Parathyroid adenoma (tissue), 2 donors: ENCODE results near the gene PALM3.
"Not testable (repeated sequence)": the region's sequence is repeated elsewhere in the genome, so short reads cannot be mapped to it uniquely, and the experiment has no call there.

Experiments used
- H2AFZ ChIP-seq: fragments of 300-600 bp; sonication (generic); one replicate; pipeline ENCODE4 v1.7.0; 2017; ENCODE audit warnings: antibody characterized with exemption, mild to moderate bottlenecking
- H3K27ac ChIP-seq: fragments of 300-600 bp; sonication (generic); one replicate; pipeline ENCODE4 v1.7.0; 2017
- H3K27me3 ChIP-seq: fragments of 300-600 bp; sonication (generic); one replicate; pipeline ENCODE4 v1.7.0; 2017; ENCODE audit warnings: low read length; ENCODE audit not compliant: control insufficient read depth, insufficient read depth
- H3K36me3 ChIP-seq: fragments of 300-600 bp; sonication (generic); one replicate; pipeline ENCODE4 v1.7.0; 2017; ENCODE audit warnings: low read length; ENCODE audit not compliant: control insufficient read depth, insufficient read depth
- H3K4me1 ChIP-seq: fragments of 300-600 bp; sonication (generic); one replicate; pipeline ENCODE4 v1.7.0; 2017; ENCODE audit warnings: control low read depth
- H3K4me2 ChIP-seq: fragments of 300-600 bp; sonication (generic); one replicate; pipeline ENCODE4 v1.7.0; 2017; ENCODE audit warnings: low read length
- H3K4me3 ChIP-seq: fragments of 300-600 bp; sonication (generic); one replicate; pipeline ENCODE4 v1.7.0; 2017; ENCODE audit warnings: low read depth, low read length
- H3K79me2 ChIP-seq: fragments of 300-600 bp; sonication (generic); one replicate; pipeline ENCODE4 v1.7.0; 2017; ENCODE audit warnings: control low read depth
- H3K9ac ChIP-seq: fragments of 300-600 bp; sonication (generic); one replicate; pipeline ENCODE4 v1.7.0; 2017; ENCODE audit warnings: mild to moderate bottlenecking
- H3K9me3 ChIP-seq: fragments of 300-600 bp; sonication (generic); one replicate; pipeline ENCODE4 v1.7.0; 2017; ENCODE audit warnings: low read length; ENCODE audit not compliant: control insufficient read depth
- TF ChIP-seq, protein P1 (sequence below): fragments of 300-600 bp; sonication (generic); IDR thresholded peaks from one replicate; pipeline ENCODE4 v1.7.0; 2017; ENCODE audit warnings: antibody characterized with exemption, mild to moderate bottlenecking
- donor health status: primary hyperparathyroidism.

The PALM3 gene

DNA sequence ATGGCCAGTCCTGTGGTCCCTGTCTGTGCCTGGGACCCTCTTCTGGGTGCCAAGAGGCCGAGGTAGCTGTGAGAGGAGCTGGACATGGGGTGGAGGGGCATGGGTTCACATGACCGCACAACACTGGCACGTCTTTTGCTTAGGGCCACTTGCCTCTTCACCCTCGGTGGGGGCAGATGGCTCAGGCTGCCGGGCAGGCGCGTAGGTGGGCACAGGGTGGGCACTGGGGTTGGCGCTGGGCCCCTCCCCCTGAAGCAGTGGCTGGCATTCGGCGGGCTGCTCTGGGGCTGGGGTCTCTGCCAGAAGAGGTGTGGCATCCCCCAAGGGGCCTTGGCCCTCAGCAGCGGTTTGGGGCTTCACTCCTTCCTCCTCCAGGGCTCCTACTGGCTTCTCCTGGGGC lies 8.4 kb downstream of the PALM3 start:
- Histone ChIP-seq H3K9ac (no peak overlapping the region), H3K9me3 (no peaks in the 10 kb centered on the region), H3K27me3 (no peaks in the 10 kb centered on the region), H3K4me3 (no peak overlapping the region), H3K4me2 (no peak overlapping the region), H3K27ac (no peak overlapping the region), H3K36me3 (no peaks in the 10 kb centered on the region), H2AFZ (no peak overlapping the region), H3K79me2 (no peaks in the 10 kb centered on the region), H3K4me1 (no peaks in the 10 kb centered on the region)
- TF ChIP-seq, protein P1, sequence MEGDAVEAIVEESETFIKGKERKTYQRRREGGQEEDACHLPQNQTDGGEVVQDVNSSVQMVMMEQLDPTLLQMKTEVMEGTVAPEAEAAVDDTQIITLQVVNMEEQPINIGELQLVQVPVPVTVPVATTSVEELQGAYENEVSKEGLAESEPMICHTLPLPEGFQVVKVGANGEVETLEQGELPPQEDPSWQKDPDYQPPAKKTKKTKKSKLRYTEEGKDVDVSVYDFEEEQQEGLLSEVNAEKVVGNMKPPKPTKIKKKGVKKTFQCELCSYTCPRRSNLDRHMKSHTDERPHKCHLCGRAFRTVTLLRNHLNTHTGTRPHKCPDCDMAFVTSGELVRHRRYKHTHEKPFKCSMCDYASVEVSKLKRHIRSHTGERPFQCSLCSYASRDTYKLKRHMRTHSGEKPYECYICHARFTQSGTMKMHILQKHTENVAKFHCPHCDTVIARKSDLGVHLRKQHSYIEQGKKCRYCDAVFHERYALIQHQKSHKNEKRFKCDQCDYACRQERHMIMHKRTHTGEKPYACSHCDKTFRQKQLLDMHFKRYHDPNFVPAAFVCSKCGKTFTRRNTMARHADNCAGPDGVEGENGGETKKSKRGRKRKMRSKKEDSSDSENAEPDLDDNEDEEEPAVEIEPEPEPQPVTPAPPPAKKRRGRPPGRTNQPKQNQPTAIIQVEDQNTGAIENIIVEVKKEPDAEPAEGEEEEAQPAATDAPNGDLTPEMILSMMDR: no peak

GRCh38 chr19:14053032-14053431 lies 8.8 kb downstream of the PALM3 start:
- Histone ChIP-seq H3K9ac (no peak overlapping the region), H3K4me2 (no peak overlapping the region), H3K27ac (no peak overlapping the region), H3K36me3 (no peaks in the 10 kb centered on the region), H3K4me3 (no peak overlapping the region), H3K79me2 (no peaks in the 10 kb centered on the region), H3K27me3 (no peaks in the 10 kb centered on the region), H2AFZ (no peak overlapping the region), H3K4me1 (no peaks in the 10 kb centered on the region), H3K9me3 (no peaks in the 10 kb centered on the region)
- TF ChIP-seq, protein P1: no peak

- no peak overlapping the region for H3K4me3 ChIP-seq
- no peaks in the 10 kb centered on the region for H3K4me1 ChIP-seq
- H3K9me3 ChIP-seq: no peaks in the 10 kb centered on the region
- H2AFZ ChIP-seq: no peak overlapping the region
- H3K27me3 ChIP-seq: no peaks in the 10 kb centered on the region
- no peak overlapping the region for H3K27ac ChIP-seq
- H3K4me2 ChIP-seq: no peak overlapping the region
- no peaks in the 10 kb centered on the region for H3K79me2 ChIP-seq
- no peaks in the 10 kb centered on the region for H3K36me3 ChIP-seq
- no peak overlapping the region for H3K9ac ChIP-seq
- TF ChIP-seq, protein P1: no peak
These were observed 9.4 kb downstream of the PALM3 start for GRCh38 chr19:14052470-14052869.

DNA sequence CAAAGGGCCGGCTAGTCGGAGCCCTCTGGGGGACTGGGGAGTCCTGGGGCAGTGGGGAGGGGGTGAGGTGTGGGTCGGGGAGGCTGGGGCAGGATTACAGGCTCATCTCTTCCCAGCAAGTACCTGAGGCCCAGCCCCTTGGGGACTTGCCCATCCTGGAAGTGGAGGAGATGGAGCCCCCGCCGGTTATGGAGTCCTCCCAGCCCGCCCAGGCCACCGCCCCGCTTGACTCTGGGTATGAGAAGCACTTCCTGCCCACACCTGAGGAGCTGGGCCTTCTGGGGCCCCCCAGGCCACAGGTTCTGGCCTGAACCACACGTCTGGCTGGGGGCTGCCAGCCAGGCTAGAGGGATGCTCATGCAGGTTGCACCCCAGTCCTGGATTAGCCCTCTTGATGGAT lies 9.9 kb downstream of the PALM3 start:
- no peak overlapping the region for H3K9ac ChIP-seq
- H3K27me3 ChIP-seq: no peaks in the 10 kb centered on the region
- no peaks in the 10 kb centered on the region for H3K4me1 ChIP-seq
- TF ChIP-seq, protein P1: no peak
- H3K4me2 ChIP-seq: no peak overlapping the region
- no peak overlapping the region for H2AFZ ChIP-seq
- no peak overlapping the region for H3K4me3 ChIP-seq
- H3K27ac ChIP-seq: no peak overlapping the region
- no peaks in the 10 kb centered on the region for H3K9me3 ChIP-seq
- no peaks in the 10 kb centered on the region for H3K79me2 ChIP-seq
- H3K36me3 ChIP-seq: no peaks in the 10 kb centered on the region

DNA sequence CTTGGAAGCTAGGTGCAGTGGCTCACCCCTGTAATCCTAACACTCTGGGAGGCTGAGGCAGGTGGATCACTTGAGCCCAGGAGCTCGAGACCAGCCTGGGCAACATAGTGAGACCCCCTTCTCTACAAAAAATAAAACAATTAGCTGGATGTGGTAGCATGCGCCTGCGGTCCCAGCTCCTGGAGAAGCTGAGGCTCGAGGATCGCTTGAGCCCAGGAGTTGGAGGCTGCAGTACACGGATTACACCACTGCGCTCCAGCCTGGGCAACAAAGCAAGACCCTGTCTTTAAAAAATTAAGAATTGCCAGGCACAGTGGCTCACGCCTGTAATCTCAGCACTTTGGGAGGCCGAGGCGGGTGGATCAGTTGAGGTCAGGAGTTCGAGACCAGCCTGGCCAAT lies 10.9 kb downstream of the PALM3 start:
- not testable (repeated sequence) for H3K4me1 ChIP-seq, H3K27ac ChIP-seq, H3K4me3 ChIP-seq, H2AFZ ChIP-seq, H3K9ac ChIP-seq, H3K4me2 ChIP-seq, H3K79me2 ChIP-seq, H3K9me3 ChIP-seq, H3K36me3 ChIP-seq, H3K27me3 ChIP-seq
